Neutrophil (primary cell): ENCODE measurements around the gene HELZ.
"Not testable (repeated sequence)": the region's sequence is repeated elsewhere in the genome, so short reads cannot be mapped to it uniquely, and the experiment has no call there.

Experiments used
- H3K27ac ChIP-seq: fragments of 200-600 bp; sonication (generic); 2 replicates; pipeline ENCODE4 v1.5.1; 2016; ENCODE audit warnings: mild to moderate bottlenecking, moderate library complexity
- H3K27me3 ChIP-seq: fragments of 200-600 bp; sonication (generic); 2 replicates; pipeline ENCODE4 v1.6.0; 2016; ENCODE audit warnings: mild to moderate bottlenecking
- H3K36me3 ChIP-seq: fragments of 200-600 bp; sonication (generic); 2 replicates; pipeline ENCODE4 v1.5.1; 2017
- H3K4me1 ChIP-seq, 2 experiments: fragments of 200-600 bp in 1 of 2; sonication (generic) in 1 of 2; 1 replicate in 1 of 2; 2 replicates in 1 of 2; pipeline versions ENCODE4 v1.5.1 to v1.6.1; 2013 to 2016; ENCODE audit warnings: low read depth in 1 of 2, low read length in 1 of 2, mild to moderate bottlenecking in 1 of 2, moderate library complexity in 1 of 2; ENCODE audit not compliant: control insufficient read depth in 1 of 2, insufficient read depth in 1 of 2
- H3K4me3 ChIP-seq, 2 experiments: fragments of 200-600 bp in 1 of 2; sonication (generic) in 1 of 2; 1 replicate in 1 of 2; 2 replicates in 1 of 2; pipeline ENCODE4 v1.5.1; 2013 to 2016; ENCODE audit warnings: low read depth in 1 of 2, low read length in 1 of 2, mild to moderate bottlenecking in 1 of 2, moderate library complexity in 1 of 2
- H3K9me3 ChIP-seq: fragments of 200-600 bp; sonication (generic); 2 replicates; pipeline ENCODE4 v1.5.1; 2016
- CTCF ChIP-seq: fragments of 200-600 bp; sonication (generic); IDR thresholded peaks from 2 replicates; pipeline ENCODE4 v1.5.1; 2016; ENCODE audit warnings: antibody characterized with exemption

The HELZ gene

DNA sequence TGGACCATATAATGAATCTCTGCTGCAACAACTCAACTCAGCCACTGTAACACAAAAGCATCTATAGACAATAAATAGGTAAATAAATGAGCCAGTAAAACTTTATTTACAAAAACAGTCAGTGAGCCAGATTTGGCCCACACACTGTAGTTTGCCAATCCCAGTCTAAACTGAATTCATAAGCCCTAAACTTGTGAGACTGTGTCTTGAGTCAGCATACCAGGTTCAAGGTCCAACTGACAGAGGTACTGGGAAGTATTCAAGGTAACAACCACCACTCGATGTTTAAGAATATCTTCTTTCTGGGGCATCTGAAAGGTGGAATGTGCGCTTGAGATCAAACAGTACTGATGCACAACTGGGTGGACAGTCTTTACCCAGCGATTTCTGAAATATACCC, 94.2 kb downstream of the HELZ start:
- Histone ChIP-seq H3K4me1 (no peaks in the 10 kb centered on the region), H3K4me3 (no peak overlapping the region), H3K36me3 (peaks cover 63% of the 10 kb centered on the region), H3K9me3 (no peaks in the 10 kb centered on the region), H3K27ac (no peak overlapping the region), H3K27me3 (no peaks in the 10 kb centered on the region)
- TF ChIP-seq CTCF, result no peak

- Histone ChIP-seq H3K4me3 (no peak overlapping the region), H3K9me3 (no peaks in the 10 kb centered on the region), H3K36me3 (peaks cover 81% of the 10 kb centered on the region), H3K27ac (no peak overlapping the region), H3K4me1 (no peaks in the 10 kb centered on the region), H3K27me3 (no peaks in the 10 kb centered on the region)
- TF ChIP-seq CTCF, result no peak
Observed at GRCh38 chr17:67148352-67148751, 96.6 kb downstream of the HELZ start.

DNA sequence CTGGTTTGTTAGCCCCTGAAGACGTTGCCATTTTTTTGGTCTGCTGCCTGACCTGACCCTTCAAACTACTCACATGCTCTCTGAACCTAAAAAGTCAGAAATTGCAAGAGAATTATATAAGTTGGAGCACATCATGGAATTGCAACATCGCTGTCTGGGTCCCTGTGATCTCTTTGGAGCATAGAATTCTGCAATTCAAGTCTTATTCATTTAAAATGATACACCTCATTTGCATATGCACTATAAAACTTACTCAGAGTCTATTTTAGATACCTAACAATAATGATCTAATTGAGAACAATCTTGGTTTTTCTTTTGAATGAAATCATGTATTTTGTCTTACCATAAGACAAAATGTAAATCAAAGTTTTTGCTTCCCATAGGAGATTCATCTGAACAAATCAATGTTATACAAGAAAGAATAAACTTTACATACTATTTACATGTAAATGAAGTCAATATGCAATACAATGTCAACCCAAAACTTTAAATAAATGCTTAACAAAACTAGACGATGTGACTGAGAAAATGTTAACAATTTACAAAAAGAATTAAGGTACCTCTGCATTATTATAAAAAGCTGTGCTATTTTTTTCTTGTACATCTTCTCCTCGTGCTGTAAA, 99.7 kb downstream of the HELZ start:
- Histone ChIP-seq H3K4me1 (peaks cover 0 to 2% of the 10 kb centered on the region in 2 experiments), H3K4me3 (no peak overlapping the region), H3K27me3 (no peaks in the 10 kb centered on the region), H3K27ac (no peak overlapping the region), H3K36me3 (peaks cover 74% of the 10 kb centered on the region), H3K9me3 (no peaks in the 10 kb centered on the region)
- TF ChIP-seq CTCF, result no peak

DNA sequence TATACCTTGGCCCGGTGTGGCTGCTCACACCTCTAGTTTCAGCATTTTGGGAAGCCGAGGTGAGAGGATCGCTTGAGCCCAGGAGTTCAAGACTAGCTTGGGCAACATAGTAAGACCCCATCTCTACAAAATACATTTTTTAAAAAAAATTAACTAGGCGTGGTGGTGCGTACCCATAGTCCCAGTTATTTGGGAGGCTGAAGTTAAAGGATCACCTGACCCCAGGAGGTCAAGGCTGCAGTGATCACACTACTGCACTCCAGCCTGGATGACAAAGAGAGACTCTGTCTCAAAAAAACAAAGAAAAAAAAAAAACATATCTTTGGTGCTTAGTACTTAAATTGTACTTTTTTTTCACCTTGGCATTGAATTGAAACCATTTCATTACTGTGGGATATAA, 101.7 kb downstream of the HELZ start:
- Histone ChIP-seq H3K4me3 (no peak overlapping the region), H3K27me3 (no peaks in the 10 kb centered on the region), H3K9me3 (no peaks in the 10 kb centered on the region), H3K36me3 (peaks cover 66% of the 10 kb centered on the region), H3K27ac (no peak overlapping the region), H3K4me1 (peaks cover 0 to 7% of the 10 kb centered on the region in 2 experiments)
- TF ChIP-seq CTCF, result no peak

DNA sequence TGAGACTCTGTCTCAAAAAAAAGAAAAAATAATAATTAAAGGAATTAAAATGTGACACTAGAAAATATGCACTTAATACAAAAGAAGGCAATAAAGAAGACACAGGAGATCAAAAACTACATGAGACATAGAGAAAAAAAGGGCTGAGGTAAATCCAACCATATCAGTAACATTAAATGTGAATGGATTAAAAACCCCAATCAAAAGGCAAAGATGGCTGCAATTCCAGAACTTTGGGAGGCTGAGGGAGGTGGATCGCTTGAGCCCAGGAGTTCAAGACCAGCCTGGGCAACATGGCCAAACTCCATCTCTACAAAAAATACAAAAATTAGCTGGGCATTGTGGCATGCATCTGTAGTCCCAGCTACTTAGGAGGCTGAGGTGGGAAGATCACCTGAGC, 103.0 kb downstream of the HELZ start:
- not testable (repeated sequence) for H3K27ac ChIP-seq, H3K9me3 ChIP-seq, H3K4me1 ChIP-seq, H3K4me3 ChIP-seq, H3K27me3 ChIP-seq
- H3K36me3 ChIP-seq, result peaks cover 62% of the 10 kb centered on the region

DNA sequence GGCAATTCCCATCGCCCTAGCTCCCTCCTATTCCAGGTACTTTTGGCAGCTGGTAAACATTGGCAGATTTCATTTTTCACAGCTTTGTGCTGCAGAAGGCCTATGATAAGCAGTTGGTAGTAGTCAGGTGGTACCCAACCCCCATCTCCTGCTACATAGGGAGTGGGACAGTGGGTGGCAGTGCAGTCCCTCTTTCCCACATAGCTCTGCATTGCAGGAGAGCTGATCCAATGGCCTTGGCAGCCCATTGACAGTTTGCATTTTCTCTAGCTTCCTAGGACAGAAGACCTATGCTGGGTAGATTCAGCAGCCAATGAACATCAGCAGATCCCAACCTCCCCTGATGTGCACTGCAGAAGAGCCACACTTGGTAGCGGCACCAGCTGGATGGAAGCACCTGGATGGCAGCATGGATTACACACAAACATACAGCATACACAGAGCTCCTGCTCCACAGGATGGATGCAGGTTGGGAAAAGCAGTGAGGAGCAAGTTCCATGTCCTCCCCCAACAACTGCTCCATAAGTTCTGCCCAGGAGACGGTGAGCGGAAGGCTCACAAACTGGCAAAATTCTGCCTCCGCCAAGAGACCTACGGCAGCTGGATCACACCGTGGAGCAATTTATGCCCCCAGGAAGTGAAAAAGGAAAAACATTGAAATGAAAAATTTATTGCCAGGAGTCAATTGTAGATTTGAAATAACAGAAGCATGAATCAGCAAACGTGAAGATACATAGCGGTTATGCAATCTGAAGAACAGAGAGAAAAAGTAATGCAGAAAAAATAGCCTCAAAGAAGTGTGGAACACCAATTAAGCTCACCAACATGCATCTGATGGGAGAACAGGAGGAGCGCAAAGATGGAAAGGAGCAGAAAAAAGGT, 105.0 kb downstream of the HELZ start:
- TF ChIP-seq CTCF, result no peak
- H3K27me3 ChIP-seq, result no peaks in the 10 kb centered on the region

More for the DNA sequence above, 105.0 kb downstream of the HELZ start:
- H3K36me3 ChIP-seq, result peaks cover 61% of the 10 kb centered on the region
- no peak overlapping the region for H3K4me3 ChIP-seq
- peaks cover 0 to 7% of the 10 kb centered on the region in 2 experiments for H3K4me1 ChIP-seq
- no peaks in the 10 kb centered on the region for H3K9me3 ChIP-seq
- peak overlapping the region; percentile 8 for H3K27ac ChIP-seq
